GM18867 (cell line): ENCODE results near the gene CCDC8.
"Not testable (repeated sequence)": the region's sequence is repeated elsewhere in the genome, so short reads cannot be mapped to it uniquely, and the experiment has no call there.

Experiments used
- ATAC-seq: cut with Tn5 transposase; IDR thresholded peaks from one replicate; pipeline ENCODE4 v1.9.1; 2021; ENCODE audit warnings: mild to moderate bottlenecking, moderate library complexity; ENCODE audit not compliant: unreplicated experiment

Gene CCDC8

GRCh38 chr19:46429999-46430398 is 16.6 kb upstream of the CCDC8 start:
- no peak for ATAC-seq

GRCh38 chr19:46428239-46429135 is 15.1 kb upstream of the CCDC8 start, which contains the start of gene PNMA8C:
PNMA8C (minus strand) TSS chr19:46428936; CDS start chr19:46428359, 577 bp downstream.
- ATAC-seq = no peak

- ATAC-seq = no peak
These were observed 14.2 kb upstream of the CCDC8 start for GRCh38 chr19:46427518-46428045.

- ATAC-seq = no peak
These were observed 13.3 kb upstream of the CCDC8 start for GRCh38 chr19:46426506-46427162.

- no peak for ATAC-seq
These were observed 12.7 kb upstream of the CCDC8 start for GRCh38 chr19:46426035-46426505.

- no peak for ATAC-seq
These were observed 9.8 kb upstream of the CCDC8 start for GRCh38 chr19:46423188-46423587.

GRCh38 chr19:46422344-46422743 is 9.0 kb upstream of the CCDC8 start:
- no peak for ATAC-seq

- ATAC-seq = no peak
These were observed 6.7 kb upstream of the CCDC8 start for GRCh38 chr19:46420056-46420455.

GRCh38 chr19:46415804-46416709 is 2.7 kb upstream of the CCDC8 start:
- ATAC-seq = not testable (repeated sequence)

GRCh38 chr19:46414899-46415298 is 1.5 kb upstream of the CCDC8 start:
- ATAC-seq = not testable (repeated sequence)

- no peak for ATAC-seq
These were observed 608 bp downstream of the CCDC8 start for GRCh38 chr19:46412650-46413261.

- no peak for ATAC-seq
These were observed 1.3 kb downstream of the CCDC8 start for GRCh38 chr19:46411925-46412649.

- no peak for ATAC-seq
These were observed 2.1 kb downstream of the CCDC8 start for GRCh38 chr19:46411088-46411924.

GRCh38 chr19:46410205-46411087 is 2.9 kb downstream of the CCDC8 start:
- no peak for ATAC-seq

- ATAC-seq = no peak
These were observed 4.2 kb downstream of the CCDC8 start for GRCh38 chr19:46409191-46409590.

GRCh38 chr19:46408664-46409039 is 4.7 kb downstream of the CCDC8 start:
- ATAC-seq = no peak

- no peak for ATAC-seq
These were observed 5.3 kb downstream of the CCDC8 start for GRCh38 chr19:46407856-46408663.
